A549 (cell line): Measurements from ENCODE around the gene PLK5. TPM values are rescaled to one million over a fixed set of nuclear protein-coding genes. Genes with fewer than 3 reads are reported as not detected.

Experiments used
- ATAC-seq, 2 experiments: fragments of 200-7000 bp in 1 of 2; fragments of >200 bp in 1 of 2; cut with Nextera tagmentation in 1 of 2; cut with Tn5 transposase in 1 of 2; 3 replicates each; pipeline versions ENCODE4 v1.8.0 to v1.9.1; 2018 to 2020; ENCODE audit warnings: mild to moderate bottlenecking in 1 of 2, moderate library complexity in 1 of 2
- CTCF ChIA-PET: fragments of 300-600 bp; sonication (Branson Sonifier 250); formaldehyde crosslinking; extraction: SDS; loops from one replicate; lab custom pipeline; 2021; ENCODE audit warnings: antibody characterized with exemption, inconsistent platforms; lab: Yijun Ruan, JAX
- POLR2A ChIA-PET: fragments of 350-600 bp; formaldehyde crosslinking; extraction: SDS; loops from one replicate; lab custom pipeline; 2021; ENCODE audit warnings: antibody characterized with exemption, inconsistent platforms; lab: Yijun Ruan, JAX
- DNase-seq, 2 experiments: peaks; one replicate each; pipeline versions ENCODE4 v3.0.0 to v3.0.0-alpha.2; 2011 to 2016; ENCODE audit warnings: low read depth in 1 of 2, low spot score in 1 of 2
- FAIRE-seq: peaks from 2 replicates; lab custom pipeline; 2011; peaks lifted over from hg19 to GRCh38; lab: Jason Lieb, UNC
- H3K27ac ChIP-seq, 2 experiments: fragments of >200 bp; sonication (Bioruptor Twin); formaldehyde crosslinking; 3 replicates each; pipeline ENCODE4 v1.5.1; 2016 to 2017
- H3K4me1 ChIP-seq: fragments of >200 bp; sonication (Bioruptor Twin); formaldehyde crosslinking; 3 replicates; pipeline ENCODE4 v1.6.1; 2016
- H3K4me2 ChIP-seq: fragments of >200 bp; sonication (Bioruptor Twin); formaldehyde crosslinking; 3 replicates; pipeline ENCODE4 v1.6.1; 2016
- H3K4me3 ChIP-seq: fragments of >200 bp; sonication (Bioruptor Twin); formaldehyde crosslinking; 3 replicates; pipeline ENCODE4 v1.5.1; 2016
- H3K9me3 ChIP-seq: fragments of >200 bp; sonication (Bioruptor Twin); formaldehyde crosslinking; 3 replicates; pipeline ENCODE4 v1.6.1; 2016
- CBX2 ChIP-seq: fragments of 200-600 bp; sonication (generic); IDR thresholded peaks from 2 replicates; pipeline ENCODE4 v1.6.1; 2016; ENCODE audit warnings: low read depth, mild to moderate bottlenecking, borderline replicate concordance
- CEBPB ChIP-seq, 2 experiments: fragments of >200 bp in 1 of 2; sonication (Bioruptor Twin) in 1 of 2; formaldehyde crosslinking in 1 of 2; IDR thresholded peaks; 2 replicates each; pipeline ENCODE4 v1.6.1; 2012 to 2016
- CHD4 ChIP-seq: fragments of 200-600 bp; sonication (generic); IDR thresholded peaks from 2 replicates; pipeline ENCODE4 v1.6.1; 2016; ENCODE audit warnings: antibody characterized with exemption, mild to moderate bottlenecking, borderline replicate concordance
- HEYL ChIP-seq: fragments of 250-450 bp; sonication (Bioruptor Pico); IDR thresholded peaks from 2 replicates; pipeline ENCODE4 v1.8.0; 2021; ENCODE audit warnings: mild to moderate bottlenecking, moderate library complexity
- KDM5A ChIP-seq: fragments of 200-600 bp; sonication (generic); IDR thresholded peaks from 2 replicates; pipeline ENCODE4 v1.6.1; 2016; ENCODE audit warnings: antibody characterized with exemption, mild to moderate bottlenecking
- MAFK ChIP-seq: fragments of 450-650 bp; IDR thresholded peaks from 2 replicates; pipeline ENCODE4 v1.6.1; 2014; ENCODE audit not compliant: partially characterized antibody
- MAZ ChIP-seq: fragments of 150-350 bp; IDR thresholded peaks from 2 replicates; pipeline ENCODE4 v1.6.1; 2014; ENCODE audit warnings: antibody characterized with exemption, low read depth, low read length, borderline replicate concordance
- POLR2A ChIP-seq: IDR thresholded peaks from 2 replicates; pipeline ENCODE4 v1.6.1; 2012; ENCODE audit warnings: mild to moderate bottlenecking, low read length
- REST ChIP-seq: fragments of 200-600 bp; sonication (generic); IDR thresholded peaks from 2 replicates; pipeline ENCODE4 v1.6.1; 2016; ENCODE audit warnings: antibody characterized with exemption, mild to moderate bottlenecking, moderate library complexity
- ZNF302 ChIP-seq: fragments of 250-450 bp; sonication (Bioruptor Pico); IDR thresholded peaks from 2 replicates; pipeline ENCODE4 v1.9.0; 2021; ENCODE audit warnings: inconsistent platforms, mild to moderate bottlenecking, moderate library complexity
- WGBS: methylation state at CpG from one replicate; pipeline ENCODE4 v1.1.6; 2017; ENCODE audit errors: missing lambda C conversion rate; 5-methylcytosine and 5-hydroxymethylcytosine counted together
- polyA plus RNA-seq, 4 experiments: library from polyadenylated mRNA; depleted of rRNA in 3 of 4; stranded (reverse); fragments of >200 nt; fragmentation: RNase III in 1 of 4; extraction: RNeasy Plus Mini Kit Qiagen cat#74134 plus additional on column Dnase treatment in 1 of 4; gene quantifications; 2 replicates in 3 of 4; 3 replicates in 1 of 4; pipeline ENCODE4 v1.2.3, GENCODE V29; 2011 to 2017
- TF ChIP-seq, protein P1 (sequence below): fragments of >200 bp; sonication (Bioruptor Twin); formaldehyde crosslinking; IDR thresholded peaks from 3 replicates; pipeline ENCODE4 v1.5.1; 2016
- TF ChIP-seq, protein P2 (sequence below): fragments of 150-350 bp; IDR thresholded peaks from 2 replicates; pipeline ENCODE4 v1.6.1; 2014; ENCODE audit warnings: low read depth, mild to moderate bottlenecking, low read length

The PLK5 gene
- polyA plus RNA-seq, 2 of the 4 experiments (the other 2 are of a cell fraction), result not detected

GRCh38 chr19:1555487-1556389, 31.9 kb downstream of the PLK5 start:
- TF ChIP-seq ZNF302 (CRISPR knock-in tag) (no peak), REST (no peak), MAZ (no peak)
- no peak overlapping the region for H3K27ac ChIP-seq
- ChIA-PET CTCF (no interaction called here), POLR2A (no interaction called here)
- ATAC-seq, result no peak
- no peak for DNase-seq
- H3K4me2 ChIP-seq, result no peak overlapping the region
- no peaks in the 10 kb centered on the region for H3K4me1 ChIP-seq
- 95% methylated on average over 64 of the region's 121 CpGs for WGBS
- no peak overlapping the region for H3K4me3 ChIP-seq
- H3K9me3 ChIP-seq, result no peaks in the 10 kb centered on the region
- FAIRE-seq, result no peak

DNA sequence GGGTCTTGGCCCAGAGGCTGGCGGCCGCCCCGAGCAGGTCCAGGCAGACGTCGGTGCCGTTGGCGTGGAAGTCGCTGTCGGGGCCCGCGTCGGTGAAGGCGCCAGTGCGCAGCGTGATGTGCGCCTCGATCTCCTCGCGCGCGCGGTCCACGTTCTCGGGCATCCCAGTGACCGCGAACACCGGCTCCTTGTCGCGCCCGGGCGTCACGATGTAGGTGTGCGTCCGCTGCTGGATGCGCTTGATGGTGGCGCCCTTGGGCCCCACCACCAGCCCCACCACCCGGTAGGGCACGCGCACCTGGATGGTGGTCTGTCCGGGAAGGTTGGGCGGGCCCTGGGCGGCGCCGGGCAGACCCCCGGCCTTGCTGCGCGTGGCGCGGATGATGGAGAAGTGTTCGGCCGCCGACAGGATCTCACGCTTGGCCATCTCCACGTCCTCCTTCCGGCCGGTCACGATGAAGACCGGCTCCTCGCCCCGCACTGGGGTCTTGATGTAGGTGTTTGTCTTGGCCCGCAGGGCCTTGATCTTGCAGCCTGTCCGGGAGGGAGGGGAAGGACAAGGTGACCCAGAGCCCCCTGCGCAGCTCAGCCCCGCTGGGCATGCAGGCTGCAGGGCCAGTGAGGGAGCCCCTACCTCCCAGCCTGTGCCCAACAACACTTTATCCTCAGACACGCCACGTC, 32.7 kb downstream of the PLK5 start:
- DNase-seq, result no peak
- 96% methylated on average over 48 of the region's 66 CpGs for WGBS
- H3K4me2 ChIP-seq, result no peak overlapping the region
- H3K4me3 ChIP-seq, result no peak overlapping the region
- no peaks in the 10 kb centered on the region for H3K9me3 ChIP-seq
- CTCF ChIA-PET, result no interaction called here
- ATAC-seq, result no peak
- H3K27ac ChIP-seq, result no peak overlapping the region
- POLR2A ChIA-PET, result no interaction called here
- no peaks in the 10 kb centered on the region for H3K4me1 ChIP-seq
- FAIRE-seq, result no peak
- TF ChIP-seq MAFK (no peak), POLR2A (no peak), REST (no peak)
- TF ChIP-seq, all 56 proteins: peak for 0

DNA sequence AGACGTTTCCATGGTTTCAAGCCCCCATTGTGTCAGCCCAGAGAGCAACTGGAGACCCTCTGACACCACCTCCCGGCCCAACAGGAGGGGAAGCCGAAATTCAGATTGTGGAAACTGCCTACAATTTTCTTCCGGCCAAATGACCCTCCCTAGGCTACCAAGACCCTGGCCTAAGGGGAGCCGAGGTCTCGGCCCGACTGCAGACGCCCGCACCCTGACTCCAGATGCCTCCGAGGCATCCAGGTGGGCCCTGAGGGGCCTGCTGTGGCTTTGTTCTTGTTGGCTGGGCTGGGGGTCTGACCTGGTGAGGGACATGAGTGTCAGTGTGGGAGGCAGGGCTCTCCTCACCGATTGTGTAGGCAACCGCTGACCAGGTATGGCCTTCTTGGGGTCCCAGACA, 34.7 kb downstream of the PLK5 start:
- FAIRE-seq, result no peak
- TF ChIP-seq, protein P1, sequence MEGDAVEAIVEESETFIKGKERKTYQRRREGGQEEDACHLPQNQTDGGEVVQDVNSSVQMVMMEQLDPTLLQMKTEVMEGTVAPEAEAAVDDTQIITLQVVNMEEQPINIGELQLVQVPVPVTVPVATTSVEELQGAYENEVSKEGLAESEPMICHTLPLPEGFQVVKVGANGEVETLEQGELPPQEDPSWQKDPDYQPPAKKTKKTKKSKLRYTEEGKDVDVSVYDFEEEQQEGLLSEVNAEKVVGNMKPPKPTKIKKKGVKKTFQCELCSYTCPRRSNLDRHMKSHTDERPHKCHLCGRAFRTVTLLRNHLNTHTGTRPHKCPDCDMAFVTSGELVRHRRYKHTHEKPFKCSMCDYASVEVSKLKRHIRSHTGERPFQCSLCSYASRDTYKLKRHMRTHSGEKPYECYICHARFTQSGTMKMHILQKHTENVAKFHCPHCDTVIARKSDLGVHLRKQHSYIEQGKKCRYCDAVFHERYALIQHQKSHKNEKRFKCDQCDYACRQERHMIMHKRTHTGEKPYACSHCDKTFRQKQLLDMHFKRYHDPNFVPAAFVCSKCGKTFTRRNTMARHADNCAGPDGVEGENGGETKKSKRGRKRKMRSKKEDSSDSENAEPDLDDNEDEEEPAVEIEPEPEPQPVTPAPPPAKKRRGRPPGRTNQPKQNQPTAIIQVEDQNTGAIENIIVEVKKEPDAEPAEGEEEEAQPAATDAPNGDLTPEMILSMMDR, result no peak
- TF ChIP-seq CHD4, result no peak
- no peak for TF ChIP-seq KDM5A
- TF ChIP-seq, protein P2, sequence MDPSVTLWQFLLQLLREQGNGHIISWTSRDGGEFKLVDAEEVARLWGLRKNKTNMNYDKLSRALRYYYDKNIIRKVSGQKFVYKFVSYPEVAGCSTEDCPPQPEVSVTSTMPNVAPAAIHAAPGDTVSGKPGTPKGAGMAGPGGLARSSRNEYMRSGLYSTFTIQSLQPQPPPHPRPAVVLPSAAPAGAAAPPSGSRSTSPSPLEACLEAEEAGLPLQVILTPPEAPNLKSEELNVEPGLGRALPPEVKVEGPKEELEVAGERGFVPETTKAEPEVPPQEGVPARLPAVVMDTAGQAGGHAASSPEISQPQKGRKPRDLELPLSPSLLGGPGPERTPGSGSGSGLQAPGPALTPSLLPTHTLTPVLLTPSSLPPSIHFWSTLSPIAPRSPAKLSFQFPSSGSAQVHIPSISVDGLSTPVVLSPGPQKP, result no peak
- TF ChIP-seq HEYL (CRISPR knock-in tag), result no peak
- no peak for TF ChIP-seq CBX2
- TF ChIP-seq CEBPB (IDR thresholded peaks at IDR 0.05), result no peak
- TF ChIP-seq MAFK, result no peak
- ChIA-PET CTCF (interaction anchor here (0.6 to 1.2 kb wide), 3 partner anchors 15 to 114 kb away, joined by 3 to 5 read pairs (median 4); no protein-coding TSS in a partner anchor), POLR2A (no interaction called here)
- no peak for ATAC-seq
- Histone ChIP-seq H3K9me3 (no peaks in the 10 kb centered on the region), H3K4me3 (no peak overlapping the region), H3K27ac (no peak overlapping the region), H3K4me2 (no peak overlapping the region), H3K4me1 (no peaks in the 10 kb centered on the region)
- 86% methylated on average over 12 of the region's 12 CpGs for WGBS
- no peak for DNase-seq
